Vagina (tissue), 2 donors: ENCODE data around the gene UPP2.

ENCODE experiments used
- CTCF ChIP-seq, 3 experiments: fragments of 450-650 bp in 2 of 3; fragments of 200-600 bp in 1 of 3; sonication (generic) in 1 of 3; IDR thresholded peaks; one replicate each; pipeline ENCODE4 v1.5.1; 2017 to 2019; ENCODE audit warnings: antibody characterized with exemption in 3 of 3, mild to moderate bottlenecking in 2 of 3, moderate library complexity in 2 of 3
- POLR2A ChIP-seq, 2 donors: fragments of 450-650 bp; IDR thresholded peaks; one replicate each; pipeline ENCODE4 v1.6.1; 2017; ENCODE audit warnings: antibody characterized with exemption in 2 of 2, mild to moderate bottlenecking in 2 of 2, moderate library complexity in 2 of 2

GRCh38 chr2:158134055-158134454 is 32.4 kb downstream of the UPP2 start:
- TF ChIP-seq CTCF (IDR thresholded peaks at IDR 0.05) = no peak
- no peak for TF ChIP-seq POLR2A (IDR thresholded peaks at IDR 0.05)
